Measurements from ENCODE around the gene TFR2. TPM values are rescaled to one million over a fixed set of nuclear protein-coding genes. Genes with fewer than 3 reads are reported as not detected.

TFR2 gene
- total and polyA plus RNA-seq, 10 donors, result 1.7 to 6.6 (median 2.1) TPM

GRCh38 chr7:100623951-100624824, 17.2 kb downstream of the TFR2 start:
- no peak for DNase-seq
- WGBS, 5 donors, result 83 to 94% (median 87%) methylated on average over 15 of the region's 15 CpGs
- no peak overlapping the region for H3K4me3 ChIP-seq
- no peaks in the 10 kb centered on the region for H3K9me3 ChIP-seq
- H3K36me3 ChIP-seq, result peaks cover 0 to 13% (median 0%) of the 10 kb centered on the region in 6 donors
- H3K27me3 ChIP-seq (replicated peaks in 1 of 7), result peaks cover 0 to 6% (median 0%) of the 10 kb centered on the region in 7 donors
- no peak overlapping the region for H3K27ac ChIP-seq
- H3K4me1 ChIP-seq, result peaks cover 4 to 19% (median 12%) of the 10 kb centered on the region in 6 donors
- intact Hi-C loops (cut with DNase I; ENCODE audit: low total_unique reads), result no loop called here
- no peak for TF ChIP-seq POLR2A (IDR thresholded peaks at IDR 0.05)
- TF ChIP-seq, protein P1, sequence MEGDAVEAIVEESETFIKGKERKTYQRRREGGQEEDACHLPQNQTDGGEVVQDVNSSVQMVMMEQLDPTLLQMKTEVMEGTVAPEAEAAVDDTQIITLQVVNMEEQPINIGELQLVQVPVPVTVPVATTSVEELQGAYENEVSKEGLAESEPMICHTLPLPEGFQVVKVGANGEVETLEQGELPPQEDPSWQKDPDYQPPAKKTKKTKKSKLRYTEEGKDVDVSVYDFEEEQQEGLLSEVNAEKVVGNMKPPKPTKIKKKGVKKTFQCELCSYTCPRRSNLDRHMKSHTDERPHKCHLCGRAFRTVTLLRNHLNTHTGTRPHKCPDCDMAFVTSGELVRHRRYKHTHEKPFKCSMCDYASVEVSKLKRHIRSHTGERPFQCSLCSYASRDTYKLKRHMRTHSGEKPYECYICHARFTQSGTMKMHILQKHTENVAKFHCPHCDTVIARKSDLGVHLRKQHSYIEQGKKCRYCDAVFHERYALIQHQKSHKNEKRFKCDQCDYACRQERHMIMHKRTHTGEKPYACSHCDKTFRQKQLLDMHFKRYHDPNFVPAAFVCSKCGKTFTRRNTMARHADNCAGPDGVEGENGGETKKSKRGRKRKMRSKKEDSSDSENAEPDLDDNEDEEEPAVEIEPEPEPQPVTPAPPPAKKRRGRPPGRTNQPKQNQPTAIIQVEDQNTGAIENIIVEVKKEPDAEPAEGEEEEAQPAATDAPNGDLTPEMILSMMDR (IDR thresholded peaks at IDR 0.05 in 8 of 11, conservative IDR thresholded peaks at IDR 0.05 in 3 of 11), result no peak

- WGBS, 5 donors, result 71 to 85% (median 80%) methylated on average over 8 of the region's 8 CpGs
- Histone ChIP-seq H3K4me3 (no peak overlapping the region), H3K36me3 (peaks cover 0 to 13% (median 0%) of the 10 kb centered on the region in 6 donors), H3K27me3 (replicated peaks in 1 of 7) (no peaks in the 10 kb centered on the region), H3K27ac (no peak overlapping the region), H3K4me1 (peaks cover 4 to 9% (median 5%) of the 10 kb centered on the region in 6 donors), H3K9me3 (no peaks in the 10 kb centered on the region)
- DNase-seq, result no peak
- no peak for TF ChIP-seq POLR2AphosphoS5 (IDR thresholded peaks at IDR 0.05)
- TF ChIP-seq POLR2A (IDR thresholded peaks at IDR 0.05), result no peak
- TF ChIP-seq, protein P1 (IDR thresholded peaks at IDR 0.05 in 8 of 11, conservative IDR thresholded peaks at IDR 0.05 in 3 of 11), result no peak
- intact Hi-C loops (cut with DNase I; ENCODE audit: low total_unique reads), result no loop called here
These were observed 19.8 kb downstream of the TFR2 start for GRCh38 chr7:100621554-100621953.

GRCh38 chr7:100620804-100621203, 20.5 kb downstream of the TFR2 start:
- Histone ChIP-seq H3K36me3 (peaks cover 0 to 18% (median 0%) of the 10 kb centered on the region in 6 donors), H3K27me3 (replicated peaks in 1 of 7) (no peaks in the 10 kb centered on the region), H3K4me3 (no peak overlapping the region), H3K9me3 (no peaks in the 10 kb centered on the region), H3K4me1 (peaks cover 0 to 2% (median 0%) of the 10 kb centered on the region in 6 donors), H3K27ac (no peak overlapping the region)
- WGBS, 5 donors, result 86 to 96% (median 93%) methylated on average over 20 to 23 of the region's 23 CpGs
- no peak for DNase-seq
- no peak for TF ChIP-seq POLR2A (IDR thresholded peaks at IDR 0.05)
- TF ChIP-seq, protein P1 (IDR thresholded peaks at IDR 0.05 in 8 of 11, conservative IDR thresholded peaks at IDR 0.05 in 3 of 11), result no peak
- no peak for TF ChIP-seq POLR2AphosphoS5 (IDR thresholded peaks at IDR 0.05)
- intact Hi-C loops (cut with DNase I; ENCODE audit: low total_unique reads), result no loop called here

DNA sequence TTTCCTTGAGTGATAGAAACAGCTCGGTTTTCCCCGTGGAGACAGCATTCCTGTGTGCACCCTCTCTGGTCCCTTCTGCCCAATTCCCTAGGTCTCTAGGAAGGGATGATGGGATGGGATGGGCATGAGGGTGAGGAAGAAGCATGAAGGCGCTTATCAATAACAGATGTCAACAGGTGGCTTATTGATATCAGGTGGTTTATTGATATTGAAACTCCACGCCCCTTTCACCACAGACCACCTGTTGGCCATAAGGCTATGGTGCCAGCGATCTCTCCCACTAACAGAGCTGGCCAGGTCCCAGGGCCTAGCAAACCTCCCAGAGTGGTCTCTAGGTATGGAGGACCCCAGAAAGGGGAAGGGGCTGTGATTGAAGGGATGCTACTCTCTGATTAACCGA, 21.1 kb downstream of the TFR2 start:
- no peak overlapping the region for H3K4me3 ChIP-seq
- WGBS, 5 donors, result 81 to 93% (median 92%) methylated on average over 6 of the region's 6 CpGs
- no peaks in the 10 kb centered on the region for H3K9me3 ChIP-seq
- H3K4me1 ChIP-seq, result no peaks in the 10 kb centered on the region
- no peaks in the 10 kb centered on the region for H3K27me3 ChIP-seq (replicated peaks in 1 of 7)
- TF ChIP-seq, protein P1 (IDR thresholded peaks at IDR 0.05 in 8 of 11, conservative IDR thresholded peaks at IDR 0.05 in 3 of 11), result no peak
- no peak for TF ChIP-seq POLR2AphosphoS5 (IDR thresholded peaks at IDR 0.05)
- no peak for TF ChIP-seq POLR2A (IDR thresholded peaks at IDR 0.05)
- intact Hi-C loops (cut with DNase I; ENCODE audit: low total_unique reads), result no loop called here
- no peak overlapping the region for H3K27ac ChIP-seq
- DNase-seq, result no peak
- peaks cover 0 to 24% (median 1%) of the 10 kb centered on the region in 6 donors for H3K36me3 ChIP-seq
